WTC11 (cell line): Measurements from ENCODE around the gene FANCE.

Experiments used
- TEAD4 ChIP-seq: sonication (generic); formaldehyde crosslinking; IDR thresholded peaks from 2 replicates; pipeline ENCODE4 v1.8.0; 2022; ENCODE audit warnings: mild to moderate bottlenecking, missing genetic modification reagents
- TP53 ChIP-seq: sonication (generic); formaldehyde crosslinking; IDR thresholded peaks from 2 replicates; pipeline ENCODE4 v1.8.1; 2023; ENCODE audit warnings: mild to moderate bottlenecking, missing genetic modification reagents
- TF ChIP-seq, protein P1 (sequence below): fragments of 200-600 bp; IDR thresholded peaks from 2 replicates; pipeline ENCODE4 v1.8.0; 2022; ENCODE audit warnings: antibody characterized with exemption
- TF ChIP-seq, protein P2 (sequence below): sonication (generic); formaldehyde crosslinking; IDR thresholded peaks from 2 replicates; pipeline ENCODE4 v1.8.1; 2022; ENCODE audit warnings: low read depth, missing genetic modification reagents, borderline replicate concordance
- TF ChIP-seq, protein P3 (sequence below): sonication (generic); formaldehyde crosslinking; IDR thresholded peaks from 2 replicates; pipeline ENCODE4 v1.8.0; 2022; ENCODE audit warnings: missing genetic modification reagents

DNA sequence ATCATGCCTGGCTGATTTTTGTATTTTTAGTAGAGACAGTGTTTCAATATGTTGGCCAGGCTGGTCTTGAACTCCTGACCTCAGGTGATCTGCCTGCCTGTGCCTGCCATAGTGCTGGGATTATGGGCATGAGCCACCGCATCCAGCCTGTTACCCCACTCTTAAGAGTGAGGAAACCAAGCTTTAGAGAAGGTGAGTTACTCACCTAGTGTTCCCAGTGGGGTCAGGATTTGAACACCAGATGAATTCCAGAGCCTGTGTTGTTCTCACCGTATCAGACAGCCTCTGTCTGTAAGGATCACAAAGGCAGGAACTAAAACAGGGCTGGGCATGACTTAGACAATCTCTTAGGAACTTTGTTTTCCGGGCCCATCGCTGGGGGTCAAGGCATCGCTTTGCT, 9.4 kb upstream of the FANCE start:
- TF ChIP-seq TEAD4 (CRISPR knock-in tag) (no peak), TP53 (no peak)
- TF ChIP-seq, protein P1, sequence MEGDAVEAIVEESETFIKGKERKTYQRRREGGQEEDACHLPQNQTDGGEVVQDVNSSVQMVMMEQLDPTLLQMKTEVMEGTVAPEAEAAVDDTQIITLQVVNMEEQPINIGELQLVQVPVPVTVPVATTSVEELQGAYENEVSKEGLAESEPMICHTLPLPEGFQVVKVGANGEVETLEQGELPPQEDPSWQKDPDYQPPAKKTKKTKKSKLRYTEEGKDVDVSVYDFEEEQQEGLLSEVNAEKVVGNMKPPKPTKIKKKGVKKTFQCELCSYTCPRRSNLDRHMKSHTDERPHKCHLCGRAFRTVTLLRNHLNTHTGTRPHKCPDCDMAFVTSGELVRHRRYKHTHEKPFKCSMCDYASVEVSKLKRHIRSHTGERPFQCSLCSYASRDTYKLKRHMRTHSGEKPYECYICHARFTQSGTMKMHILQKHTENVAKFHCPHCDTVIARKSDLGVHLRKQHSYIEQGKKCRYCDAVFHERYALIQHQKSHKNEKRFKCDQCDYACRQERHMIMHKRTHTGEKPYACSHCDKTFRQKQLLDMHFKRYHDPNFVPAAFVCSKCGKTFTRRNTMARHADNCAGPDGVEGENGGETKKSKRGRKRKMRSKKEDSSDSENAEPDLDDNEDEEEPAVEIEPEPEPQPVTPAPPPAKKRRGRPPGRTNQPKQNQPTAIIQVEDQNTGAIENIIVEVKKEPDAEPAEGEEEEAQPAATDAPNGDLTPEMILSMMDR: no peak
- TF ChIP-seq, protein P2, sequence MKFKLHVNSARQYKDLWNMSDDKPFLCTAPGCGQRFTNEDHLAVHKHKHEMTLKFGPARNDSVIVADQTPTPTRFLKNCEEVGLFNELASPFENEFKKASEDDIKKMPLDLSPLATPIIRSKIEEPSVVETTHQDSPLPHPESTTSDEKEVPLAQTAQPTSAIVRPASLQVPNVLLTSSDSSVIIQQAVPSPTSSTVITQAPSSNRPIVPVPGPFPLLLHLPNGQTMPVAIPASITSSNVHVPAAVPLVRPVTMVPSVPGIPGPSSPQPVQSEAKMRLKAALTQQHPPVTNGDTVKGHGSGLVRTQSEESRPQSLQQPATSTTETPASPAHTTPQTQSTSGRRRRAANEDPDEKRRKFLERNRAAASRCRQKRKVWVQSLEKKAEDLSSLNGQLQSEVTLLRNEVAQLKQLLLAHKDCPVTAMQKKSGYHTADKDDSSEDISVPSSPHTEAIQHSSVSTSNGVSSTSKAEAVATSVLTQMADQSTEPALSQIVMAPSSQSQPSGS (CRISPR knock-in tag): no peak
- TF ChIP-seq, protein P3, sequence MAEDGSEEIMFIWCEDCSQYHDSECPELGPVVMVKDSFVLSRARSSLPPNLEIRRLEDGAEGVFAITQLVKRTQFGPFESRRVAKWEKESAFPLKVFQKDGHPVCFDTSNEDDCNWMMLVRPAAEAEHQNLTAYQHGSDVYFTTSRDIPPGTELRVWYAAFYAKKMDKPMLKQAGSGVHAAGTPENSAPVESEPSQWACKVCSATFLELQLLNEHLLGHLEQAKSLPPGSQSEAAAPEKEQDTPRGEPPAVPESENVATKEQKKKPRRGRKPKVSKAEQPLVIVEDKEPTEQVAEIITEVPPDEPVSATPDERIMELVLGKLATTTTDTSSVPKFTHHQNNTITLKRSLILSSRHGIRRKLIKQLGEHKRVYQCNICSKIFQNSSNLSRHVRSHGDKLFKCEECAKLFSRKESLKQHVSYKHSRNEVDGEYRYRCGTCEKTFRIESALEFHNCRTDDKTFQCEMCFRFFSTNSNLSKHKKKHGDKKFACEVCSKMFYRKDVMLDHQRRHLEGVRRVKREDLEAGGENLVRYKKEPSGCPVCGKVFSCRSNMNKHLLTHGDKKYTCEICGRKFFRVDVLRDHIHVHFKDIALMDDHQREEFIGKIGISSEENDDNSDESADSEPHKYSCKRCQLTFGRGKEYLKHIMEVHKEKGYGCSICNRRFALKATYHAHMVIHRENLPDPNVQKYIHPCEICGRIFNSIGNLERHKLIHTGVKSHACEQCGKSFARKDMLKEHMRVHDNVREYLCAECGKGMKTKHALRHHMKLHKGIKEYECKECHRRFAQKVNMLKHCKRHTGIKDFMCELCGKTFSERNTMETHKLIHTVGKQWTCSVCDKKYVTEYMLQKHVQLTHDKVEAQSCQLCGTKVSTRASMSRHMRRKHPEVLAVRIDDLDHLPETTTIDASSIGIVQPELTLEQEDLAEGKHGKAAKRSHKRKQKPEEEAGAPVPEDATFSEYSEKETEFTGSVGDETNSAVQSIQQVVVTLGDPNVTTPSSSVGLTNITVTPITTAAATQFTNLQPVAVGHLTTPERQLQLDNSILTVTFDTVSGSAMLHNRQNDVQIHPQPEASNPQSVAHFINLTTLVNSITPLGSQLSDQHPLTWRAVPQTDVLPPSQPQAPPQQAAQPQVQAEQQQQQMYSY (CRISPR knock-in tag): no peak
